Endothelial cell of hepatic sinusoid (primary cell): Measurements from ENCODE around the gene GLCCI1.

Source experiments
- in situ Hi-C: cut with HindIII; loops from 2 replicates; pipeline ENCODE4 v1.10.0; 2017; ENCODE audit warnings: low sequenced_read_pairs

Gene GLCCI1

GRCh38 chr7:7968544-7969305 is at the start of gene GLCCI1:
Gene GLCCI1 (plus strand): TSS chr7:7968796. CDS start chr7:7969351, 555 bp downstream.
- in situ Hi-C loops, result no loop called here

GRCh38 chr7:7919449-7919945 is 49.1 kb upstream of the GLCCI1 start:
- in situ Hi-C loops, result no loop called here

GRCh38 chr7:7920056-7920455 is 48.5 kb upstream of the GLCCI1 start:
- in situ Hi-C loops, result no loop called here

GRCh38 chr7:7920481-7920880 is 48.1 kb upstream of the GLCCI1 start:
- in situ Hi-C loops, result no loop called here

- in situ Hi-C loops, result no loop called here
Measured at GRCh38 chr7:7921830-7922229, 46.8 kb upstream of the GLCCI1 start.

GRCh38 chr7:7922684-7923385 is 45.8 kb upstream of the GLCCI1 start:
- in situ Hi-C loops, result no loop called here

GRCh38 chr7:7923818-7924217 is 44.8 kb upstream of the GLCCI1 start:
- in situ Hi-C loops, result no loop called here

- in situ Hi-C loops, result no loop called here
Measured at GRCh38 chr7:7924303-7924702, 44.3 kb upstream of the GLCCI1 start.

- in situ Hi-C loops, result no loop called here
Measured at GRCh38 chr7:7931626-7932025, 37.0 kb upstream of the GLCCI1 start.

GRCh38 chr7:7932553-7932952 is 36.0 kb upstream of the GLCCI1 start:
- in situ Hi-C loops, result no loop called here

GRCh38 chr7:7933915-7934526 is 34.6 kb upstream of the GLCCI1 start:
- in situ Hi-C loops, result no loop called here

GRCh38 chr7:7934945-7935344 is 33.7 kb upstream of the GLCCI1 start:
- in situ Hi-C loops, result no loop called here

GRCh38 chr7:7938471-7938870 is 30.1 kb upstream of the GLCCI1 start:
- in situ Hi-C loops, result no loop called here

GRCh38 chr7:7943951-7944350 is 24.6 kb upstream of the GLCCI1 start:
- in situ Hi-C loops, result no loop called here

- in situ Hi-C loops, result no loop called here
Measured at GRCh38 chr7:7944619-7945282, 23.8 kb upstream of the GLCCI1 start.

GRCh38 chr7:7946486-7946885 is 22.1 kb upstream of the GLCCI1 start:
- in situ Hi-C loops, result no loop called here

- in situ Hi-C loops, result no loop called here
Measured at GRCh38 chr7:7948232-7948631, 20.4 kb upstream of the GLCCI1 start.

- in situ Hi-C loops, result no loop called here
Measured at GRCh38 chr7:7953806-7954205, 14.8 kb upstream of the GLCCI1 start.

GRCh38 chr7:7956531-7957128 is 12.0 kb upstream of the GLCCI1 start:
- in situ Hi-C loops, result no loop called here

- in situ Hi-C loops, result no loop called here
Measured at GRCh38 chr7:7957513-7957912, 11.1 kb upstream of the GLCCI1 start.
